HFF-Myc (cell line): ENCODE measurements around the gene FREM2.
A peak's percentile ranks its signal among the peaks of the same experiment; 100 is the strongest.

Experiments used
- DNase-seq: peaks from one replicate; pipeline ENCODE4 v3.0.0-alpha.2; 2011; ENCODE audit warnings: low read depth; ENCODE audit errors: extremely low read depth
- H3K4me3 ChIP-seq: replicated peaks from 2 replicates; pipeline ENCODE4 v1.5.1; 2011; ENCODE audit warnings: low read depth, mild to moderate bottlenecking, control low read depth, low read length
- CTCF ChIP-seq: IDR thresholded peaks from 2 replicates; pipeline ENCODE4 v1.5.1; 2012; ENCODE audit warnings: mild to moderate bottlenecking, low read depth, low read length, control low read depth; ENCODE audit errors: missing control alignments

The FREM2 gene

GRCh38 chr13:38895075-38895474 lies 208.2 kb downstream of the FREM2 start:
- no peak overlapping the region for H3K4me3 ChIP-seq
- no peak for TF ChIP-seq CTCF
- DNase-seq = no peak

- no peak for DNase-seq
- H3K4me3 ChIP-seq = no peak overlapping the region
- TF ChIP-seq CTCF = no peak
These were observed 210.6 kb downstream of the FREM2 start for GRCh38 chr13:38897521-38897920.

GRCh38 chr13:38898481-38898880 lies 211.6 kb downstream of the FREM2 start:
- DNase-seq = no peak
- H3K4me3 ChIP-seq = no peak overlapping the region
- no peak for TF ChIP-seq CTCF

GRCh38 chr13:38899571-38899970 lies 212.7 kb downstream of the FREM2 start:
- TF ChIP-seq CTCF = no peak
- no peak for DNase-seq
- H3K4me3 ChIP-seq = no peak overlapping the region

- DNase-seq = no peak
- TF ChIP-seq CTCF = peak; percentile 14
These were observed 213.3 kb downstream of the FREM2 start for GRCh38 chr13:38900188-38900587.

GRCh38 chr13:38902551-38902950 lies 215.7 kb downstream of the FREM2 start:
- no peak for TF ChIP-seq CTCF
- no peak for DNase-seq
- no peak overlapping the region for H3K4me3 ChIP-seq

More at GRCh38 chr13:38900188-38900587, 213.3 kb downstream of the FREM2 start:
- no peak overlapping the region for H3K4me3 ChIP-seq

GRCh38 chr13:38905081-38905480 lies 218.2 kb downstream of the FREM2 start:
- H3K4me3 ChIP-seq = no peak overlapping the region
- no peak for DNase-seq
- TF ChIP-seq CTCF = no peak
